A673 (cell line): ENCODE measurements around the gene STX8. TPM values are rescaled to one million over a fixed set of nuclear protein-coding genes. Genes with fewer than 3 reads are reported as not detected.

Source experiments
- BruUV-seq: library from RNA; stranded (reverse); fragments of 400-500 nt; replicated peaks from 2 replicates; lab custom pipeline; 2021; lab: Mats Ljungman, UMichigan
- CTCF ChIA-PET: fragments of 300-600 bp; sonication (Branson Sonifier 250); formaldehyde crosslinking; loops from one replicate; lab custom pipeline; 2022; ENCODE audit warnings: antibody characterized with exemption; lab: Charles Lee
- POLR2A ChIA-PET: fragments of 300-600 bp; sonication (Branson Sonifier 250); formaldehyde crosslinking; loops from one replicate; lab custom pipeline; 2022; ENCODE audit warnings: antibody characterized with exemption; ENCODE audit not compliant: low non-redundant PET; lab: Charles Lee
- DNase-seq: peaks from one replicate; pipeline ENCODE4 v3.0.0-alpha.2; 2015; ENCODE audit warnings: low spot score
- H3K27ac ChIP-seq: fragments of 200-600 bp; sonication (generic); 2 replicates; pipeline ENCODE4 v1.5.1; 2016; ENCODE audit warnings: mixed run types, low read depth, mild to moderate bottlenecking, mixed read lengths, antibody characterized with exemption, low read length; ENCODE audit not compliant: poor library complexity, severe bottlenecking
- H3K27me3 ChIP-seq: fragments of 200-600 bp; sonication (generic); replicated peaks from 2 replicates; pipeline ENCODE4 v1.6.1; 2017; ENCODE audit warnings: mixed run types, low read depth, mild to moderate bottlenecking, mixed read lengths, antibody characterized with exemption, low read length; ENCODE audit not compliant: insufficient read depth, poor library complexity
- H3K36me3 ChIP-seq: fragments of 200-600 bp; sonication (generic); 2 replicates; pipeline ENCODE4 v1.6.1; 2016; ENCODE audit warnings: mixed run types, mild to moderate bottlenecking, mixed read lengths, antibody characterized with exemption, low read length; ENCODE audit not compliant: insufficient read depth, poor library complexity, severe bottlenecking
- H3K4me1 ChIP-seq: fragments of 200-600 bp; sonication (generic); 2 replicates; pipeline ENCODE4 v1.6.1; 2017; ENCODE audit warnings: mixed run types, mild to moderate bottlenecking, mixed read lengths, antibody characterized with exemption, low read length; ENCODE audit not compliant: insufficient read depth, poor library complexity, severe bottlenecking
- H3K4me3 ChIP-seq: fragments of 200-600 bp; sonication (generic); 2 replicates; pipeline ENCODE4 v1.5.1; 2016; ENCODE audit warnings: low read depth, mixed run types, mild to moderate bottlenecking, mixed read lengths, low read length; ENCODE audit not compliant: poor library complexity, severe bottlenecking
- H3K9me3 ChIP-seq: fragments of 200-600 bp; sonication (generic); 2 replicates; pipeline ENCODE4 v1.6.1; 2016; ENCODE audit warnings: mixed run types, low read depth, mild to moderate bottlenecking, mixed read lengths, antibody characterized with exemption, low read length; ENCODE audit not compliant: poor library complexity, severe bottlenecking
- EZH2 ChIP-seq: fragments of 200-600 bp; sonication (generic); IDR thresholded peaks from 2 replicates; pipeline ENCODE4 v1.6.1; 2017; ENCODE audit warnings: borderline replicate concordance, low read depth, mild to moderate bottlenecking, mixed read lengths, antibody characterized with exemption, low read length; ENCODE audit not compliant: poor library complexity, severe bottlenecking
- intact Hi-C: fragments of 100-400 bp; cut with micrococcal nuclease; formaldehyde crosslinking; loops from one replicate; pipeline ENCODE4 v1.10.0; 2022; ENCODE audit not compliant: unreplicated experiment
- total RNA-seq: library from RNA; stranded (reverse); gene quantifications from 2 replicates; pipeline ENCODE4 v1.2.3, GENCODE V29; 2021
- TF ChIP-seq, protein P1 (sequence below): fragments of 300-800, 200-600 bp; sonication (generic); conservative IDR thresholded peaks from 2 replicates; pipeline ENCODE4 v1.5.1; 2017; ENCODE audit warnings: low read depth, mild to moderate bottlenecking, antibody characterized with exemption, low read length, moderate library complexity, mixed read lengths

STX8 gene
- total RNA-seq, 1 experiment from 2014 or later = 51.4 TPM

GRCh38 chr17:9367156-9367555 lies 208.5 kb downstream of the STX8 start:
- ChIA-PET CTCF (no interaction called here), POLR2A (no interaction called here)
- H3K36me3 ChIP-seq = no peaks in the 10 kb centered on the region
- no peak for DNase-seq
- BruUV-seq = no TSS peak
- no peaks in the 10 kb centered on the region for H3K27me3 ChIP-seq
- no peaks in the 10 kb centered on the region for H3K4me1 ChIP-seq
- intact Hi-C loops = no loop called here
- TF ChIP-seq, protein P1, sequence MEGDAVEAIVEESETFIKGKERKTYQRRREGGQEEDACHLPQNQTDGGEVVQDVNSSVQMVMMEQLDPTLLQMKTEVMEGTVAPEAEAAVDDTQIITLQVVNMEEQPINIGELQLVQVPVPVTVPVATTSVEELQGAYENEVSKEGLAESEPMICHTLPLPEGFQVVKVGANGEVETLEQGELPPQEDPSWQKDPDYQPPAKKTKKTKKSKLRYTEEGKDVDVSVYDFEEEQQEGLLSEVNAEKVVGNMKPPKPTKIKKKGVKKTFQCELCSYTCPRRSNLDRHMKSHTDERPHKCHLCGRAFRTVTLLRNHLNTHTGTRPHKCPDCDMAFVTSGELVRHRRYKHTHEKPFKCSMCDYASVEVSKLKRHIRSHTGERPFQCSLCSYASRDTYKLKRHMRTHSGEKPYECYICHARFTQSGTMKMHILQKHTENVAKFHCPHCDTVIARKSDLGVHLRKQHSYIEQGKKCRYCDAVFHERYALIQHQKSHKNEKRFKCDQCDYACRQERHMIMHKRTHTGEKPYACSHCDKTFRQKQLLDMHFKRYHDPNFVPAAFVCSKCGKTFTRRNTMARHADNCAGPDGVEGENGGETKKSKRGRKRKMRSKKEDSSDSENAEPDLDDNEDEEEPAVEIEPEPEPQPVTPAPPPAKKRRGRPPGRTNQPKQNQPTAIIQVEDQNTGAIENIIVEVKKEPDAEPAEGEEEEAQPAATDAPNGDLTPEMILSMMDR = no peak
- TF ChIP-seq EZH2 = no peak
- H3K4me3 ChIP-seq = no peak overlapping the region
- H3K9me3 ChIP-seq = no peaks in the 10 kb centered on the region
- no peak overlapping the region for H3K27ac ChIP-seq

DNA sequence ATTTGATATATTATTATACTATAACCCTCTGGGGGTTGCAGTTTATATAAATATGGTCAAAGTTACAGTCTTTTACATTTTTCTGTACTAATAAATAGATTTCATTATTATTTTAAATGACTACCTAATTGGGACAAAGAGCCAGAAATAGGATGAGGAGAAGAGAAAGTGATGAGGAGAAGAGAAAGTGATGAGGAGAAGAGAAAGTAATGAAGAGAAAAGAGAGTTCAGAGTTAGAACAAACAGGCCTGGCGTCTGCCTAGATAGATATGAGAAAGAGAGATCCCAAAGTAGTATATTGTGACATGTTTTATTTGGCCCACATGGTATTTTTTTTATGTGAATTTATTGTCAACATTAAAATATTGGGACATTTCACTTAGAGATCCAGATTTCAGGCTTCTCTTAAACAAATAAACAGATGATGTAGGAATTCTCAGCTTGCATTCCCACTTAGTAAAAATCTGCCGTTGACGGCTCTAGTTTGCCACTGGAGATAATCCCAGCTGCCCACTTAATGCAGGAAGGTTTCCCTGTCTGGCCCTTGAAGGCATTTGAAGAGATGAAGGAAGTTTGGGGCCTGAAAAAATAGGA lies 210.7 kb downstream of the STX8 start:
- intact Hi-C loops = no loop called here
- no peaks in the 10 kb centered on the region for H3K4me1 ChIP-seq
- H3K9me3 ChIP-seq = no peaks in the 10 kb centered on the region
- TF ChIP-seq, protein P1 = no peak
- TF ChIP-seq EZH2 = no peak
- BruUV-seq = no TSS peak
- H3K27ac ChIP-seq = no peak overlapping the region
- H3K36me3 ChIP-seq = no peaks in the 10 kb centered on the region
- DNase-seq = no peak
- ChIA-PET CTCF (no interaction called here), POLR2A (no interaction called here)
- no peaks in the 10 kb centered on the region for H3K27me3 ChIP-seq
- no peak overlapping the region for H3K4me3 ChIP-seq

- Histone ChIP-seq H3K4me3 (no peak overlapping the region), H3K9me3 (no peaks in the 10 kb centered on the region), H3K27me3 (no peaks in the 10 kb centered on the region), H3K27ac (no peak overlapping the region), H3K4me1 (no peaks in the 10 kb centered on the region), H3K36me3 (no peaks in the 10 kb centered on the region)
- ChIA-PET CTCF (no interaction called here), POLR2A (no interaction called here)
- no peak for DNase-seq
- no TSS peak for BruUV-seq
- intact Hi-C loops = no loop called here
- no peak for TF ChIP-seq EZH2
Observed at GRCh38 chr17:9363440-9364350, 211.9 kb downstream of the STX8 start.
